H9 (cell line): Measurements from ENCODE around the gene ADAM20. TPM values are rescaled to one million over a fixed set of nuclear protein-coding genes. Genes with fewer than 3 reads are reported as not detected.

Source experiments
- DNase-seq: peaks from one replicate; pipeline ENCODE4 v3.0.0-alpha.2; 2017
- H2AFZ ChIP-seq: one replicate; pipeline ENCODE4 v1.6.1; 2013; ENCODE audit warnings: mild to moderate bottlenecking, low read length, control low read depth, moderate library complexity
- H2AK5ac ChIP-seq: 2 replicates; pipeline ENCODE4 v1.6.1; 2013; ENCODE audit warnings: low read length, control low read depth, mixed read lengths; ENCODE audit not compliant: insufficient read length
- H2BK120ac ChIP-seq: one replicate; pipeline ENCODE4 v1.6.1; 2013; ENCODE audit warnings: low read depth, mild to moderate bottlenecking, low read length, control low read depth, inconsistent platforms; ENCODE audit not compliant: poor library complexity, severe bottlenecking
- H2BK12ac ChIP-seq: 2 replicates; pipeline ENCODE4 v1.6.1; 2013; ENCODE audit warnings: low read length, control low read depth, mixed read lengths, low read depth; ENCODE audit not compliant: insufficient read length
- H2BK15ac ChIP-seq: 2 replicates; pipeline ENCODE4 v1.6.1; 2013; ENCODE audit warnings: low read depth, low read length, control low read depth
- H2BK20ac ChIP-seq: one replicate; pipeline ENCODE4 v1.6.1; 2013; ENCODE audit warnings: low read depth, mild to moderate bottlenecking, low read length, control low read depth, inconsistent platforms; ENCODE audit not compliant: poor library complexity, severe bottlenecking
- H2BK5ac ChIP-seq: 2 replicates; pipeline ENCODE4 v1.6.1; 2013; ENCODE audit warnings: low read length, control low read depth, mixed read lengths; ENCODE audit not compliant: insufficient read length
- H3K14ac ChIP-seq: 2 replicates; pipeline ENCODE4 v1.6.1; 2013; ENCODE audit warnings: low read length, control low read depth; ENCODE audit not compliant: insufficient read depth
- H3K18ac ChIP-seq: 2 replicates; pipeline ENCODE4 v1.6.1; 2013; ENCODE audit warnings: low read depth, mild to moderate bottlenecking, mixed read lengths, low read length, control low read depth; ENCODE audit not compliant: insufficient read length
- H3K23ac ChIP-seq: 2 replicates; pipeline ENCODE4 v1.6.1; 2013; ENCODE audit warnings: low read length, control low read depth, mixed read lengths, low read depth; ENCODE audit not compliant: insufficient read length
- H3K23me2 ChIP-seq: 2 replicates; pipeline ENCODE4 v1.6.1; 2013; ENCODE audit warnings: low read depth, mild to moderate bottlenecking, mixed read lengths, low read length, control low read depth; ENCODE audit not compliant: insufficient read length, poor library complexity, severe bottlenecking
- H3K27ac ChIP-seq: 2 replicates; pipeline ENCODE4 v1.5.1; 2013; ENCODE audit warnings: low read length, control low read depth, mixed read lengths, low read depth; ENCODE audit not compliant: insufficient read length
- H3K27me3 ChIP-seq: 2 replicates; pipeline ENCODE4 v1.6.1; 2013; ENCODE audit warnings: low read length, control low read depth, inconsistent platforms; ENCODE audit not compliant: insufficient read depth
- H3K4ac ChIP-seq: 2 replicates; pipeline ENCODE4 v1.6.1; 2013; ENCODE audit warnings: low read depth, mild to moderate bottlenecking, control low read depth, inconsistent platforms, low read length, moderate library complexity
- H3K4me1 ChIP-seq: 2 replicates; pipeline ENCODE4 v1.6.1; 2013; ENCODE audit warnings: low read length, control low read depth, inconsistent platforms; ENCODE audit not compliant: insufficient read depth
- H3K4me2 ChIP-seq: 2 replicates; pipeline ENCODE4 v1.6.1; 2013; ENCODE audit warnings: low read length, control low read depth, mixed read lengths; ENCODE audit not compliant: insufficient read length, insufficient read depth
- H3K56ac ChIP-seq: 2 replicates; pipeline ENCODE4 v1.6.1; 2013; ENCODE audit warnings: low read depth, mild to moderate bottlenecking, mixed read lengths, low read length, control low read depth; ENCODE audit not compliant: insufficient read length
- H3K79me1 ChIP-seq: 2 replicates; pipeline ENCODE4 v1.6.1; 2013; ENCODE audit warnings: low read depth, mild to moderate bottlenecking, moderate library complexity, low read length, control low read depth, inconsistent platforms; ENCODE audit not compliant: insufficient read depth, poor library complexity, severe bottlenecking
- H3K79me2 ChIP-seq: 2 replicates; pipeline ENCODE4 v1.6.1; 2013; ENCODE audit warnings: low read length, control low read depth, inconsistent platforms; ENCODE audit not compliant: insufficient read depth
- H3K9ac ChIP-seq: 2 replicates; pipeline ENCODE4 v1.6.1; 2013; ENCODE audit warnings: low read length, control low read depth, mixed read lengths; ENCODE audit not compliant: insufficient read length; ENCODE audit errors: extremely low read depth
- H3K9me3 ChIP-seq: one replicate; pipeline ENCODE4 v1.6.1; 2013; ENCODE audit warnings: low read depth, low read length, inconsistent platforms; ENCODE audit not compliant: control insufficient read depth
- H3T11ph ChIP-seq: one replicate; pipeline ENCODE4 v1.6.1; 2013; ENCODE audit warnings: mild to moderate bottlenecking, low read length, control low read depth, inconsistent platforms
- H4K20me1 ChIP-seq: one replicate; pipeline ENCODE4 v1.6.1; 2013; ENCODE audit not compliant: control insufficient read depth, insufficient read length, insufficient read depth
- H4K5ac ChIP-seq: 2 replicates; pipeline ENCODE4 v1.6.1; 2013; ENCODE audit warnings: low read depth, mild to moderate bottlenecking, mixed read lengths, low read length, control low read depth; ENCODE audit not compliant: insufficient read length
- H4K8ac ChIP-seq: replicated peaks from 2 replicates; pipeline ENCODE4 v1.6.1; 2013; ENCODE audit warnings: low read length, control low read depth, mixed read lengths, low read depth; ENCODE audit not compliant: insufficient read length
- H4K91ac ChIP-seq: 2 replicates; pipeline ENCODE4 v1.6.1; 2013; ENCODE audit warnings: low read depth, mild to moderate bottlenecking, moderate library complexity, mixed read lengths, low read length, control low read depth; ENCODE audit not compliant: insufficient read length
- H3K27ac Mint-ChIP-seq, 3 experiments: 2 replicates in 2 of 3; 3 replicates in 1 of 3; pipeline ENCODE4 v1.8.0; 2020 to 2021; ENCODE audit warnings: mixed read lengths in 3 of 3, mild to moderate bottlenecking in 1 of 3, moderate library complexity in 1 of 3
- H3K27me3 Mint-ChIP-seq: 2 replicates; pipeline ENCODE4 v1.8.0; 2021; ENCODE audit warnings: low read depth, mild to moderate bottlenecking, moderate library complexity, mixed read lengths
- H3K36me3 Mint-ChIP-seq, 3 experiments: 2 replicates in 2 of 3; 3 replicates in 1 of 3; pipeline ENCODE4 v1.8.0; 2020 to 2021; ENCODE audit warnings: low read depth in 3 of 3, mixed read lengths in 3 of 3; ENCODE audit not compliant: insufficient read depth in 1 of 3
- H3K4me1 Mint-ChIP-seq, 2 experiments: 2 replicates each; pipeline ENCODE4 v1.8.0; 2020; ENCODE audit warnings: mixed read lengths in 2 of 2
- H3K4me3 Mint-ChIP-seq, 2 experiments: 2 replicates in 1 of 2; 3 replicates in 1 of 2; pipeline ENCODE4 v1.8.0; 2020 to 2021; ENCODE audit warnings: mild to moderate bottlenecking in 2 of 2, mixed read lengths in 2 of 2, moderate library complexity in 1 of 2
- H3K9me3 Mint-ChIP-seq, 2 experiments: 2 replicates in 1 of 2; 3 replicates in 1 of 2; pipeline ENCODE4 v1.8.0; 2020; ENCODE audit warnings: mild to moderate bottlenecking in 2 of 2, mixed read lengths in 2 of 2, moderate library complexity in 1 of 2
- whole genome bisulfite sequencing: extraction: QIAGEN DNeasy Blood & Tissue Kit; methylation state at CpG from one replicate; pipeline ENCODE4 v1.1.7; 2013; ENCODE audit warnings: missing lambda C conversion rate, low lambda C conversion rate, mixed read lengths; ENCODE audit not compliant: insufficient read length; ENCODE audit errors: extremely low coverage; 5-methylcytosine and 5-hydroxymethylcytosine counted together
- total RNA-seq: library from RNA; stranded (reverse); gene quantifications from 2 replicates; pipeline ENCODE4 v1.2.1, GENCODE V29; 2021
- TF ChIP-seq, protein P1 (sequence below): fragments of 200-600 bp; sonication (generic); conservative IDR thresholded peaks from 3 replicates; pipeline ENCODE4 v1.8.0; 2021; ENCODE audit warnings: antibody characterized with exemption, mild to moderate bottlenecking

ADAM20 gene
- total RNA-seq, 1 experiment from 2014 or later, result 0.28 TPM

DNA sequence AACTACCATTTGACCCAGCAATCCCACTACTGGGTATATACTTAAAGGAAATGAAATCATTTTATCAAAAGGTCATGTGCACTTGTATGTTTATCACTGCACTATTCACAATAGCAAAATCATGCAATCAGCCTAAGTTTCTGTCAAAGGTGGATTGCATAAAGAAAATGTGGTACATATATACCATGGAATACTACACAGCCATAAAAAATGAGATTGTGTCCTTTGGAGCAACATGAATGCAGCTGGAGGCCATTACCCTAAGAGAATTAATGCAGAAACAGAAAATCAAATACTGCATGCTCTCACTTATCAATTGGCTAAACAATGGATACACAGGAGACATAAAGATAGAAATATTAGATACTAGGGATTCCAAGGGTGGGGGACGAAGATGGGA is 38.2 kb upstream of the ADAM20 start:
- no CpG with 5 or more reads among the region's 1 CpG for WGBS
- Histone ChIP-seq H4K5ac (no peak overlapping the region), H2BK120ac (no peak overlapping the region), H3K23ac (no peak overlapping the region), H3K4me1 (no peaks in the 10 kb centered on the region), H2BK12ac (no peak overlapping the region), H2BK15ac (no peak overlapping the region), H3K27ac (no peak overlapping the region), H3K4me2 (no peak overlapping the region), H3K9ac (no peak overlapping the region), H2BK20ac (no peak overlapping the region), H3K56ac (no peak overlapping the region), H3K14ac (no peak overlapping the region), H3K4ac (no peak overlapping the region), H2AFZ (no peak overlapping the region), H4K20me1 (no peaks in the 10 kb centered on the region), H3K27me3 (no peaks in the 10 kb centered on the region), H3K9me3 (no peaks in the 10 kb centered on the region), H3K18ac (no peak overlapping the region), H2BK5ac (no peak overlapping the region), H3K23me2 (no peaks in the 10 kb centered on the region), H3K79me1 (no peaks in the 10 kb centered on the region), H3K79me2 (no peaks in the 10 kb centered on the region), H4K91ac (no peak overlapping the region), H3T11ph (no peak overlapping the region), H2AK5ac (no peak overlapping the region), H4K8ac (no peak overlapping the region)
- Mint-ChIP-seq H3K36me3 (peaks cover 5 to 25% (median 15%) of the 10 kb centered on the region in 3 experiments; a peak in 6 of 7 replicates), H3K27me3 (no peaks in the 10 kb centered on the region), H3K27ac (no peak overlapping the region), H3K4me3 (no peak overlapping the region), H3K9me3 (no peaks in the 10 kb centered on the region; a peak in 1 of 5 replicates), H3K4me1 (peaks cover 17 to 31% of the 10 kb centered on the region in 2 experiments)
- no peak for DNase-seq
- TF ChIP-seq, protein P1, sequence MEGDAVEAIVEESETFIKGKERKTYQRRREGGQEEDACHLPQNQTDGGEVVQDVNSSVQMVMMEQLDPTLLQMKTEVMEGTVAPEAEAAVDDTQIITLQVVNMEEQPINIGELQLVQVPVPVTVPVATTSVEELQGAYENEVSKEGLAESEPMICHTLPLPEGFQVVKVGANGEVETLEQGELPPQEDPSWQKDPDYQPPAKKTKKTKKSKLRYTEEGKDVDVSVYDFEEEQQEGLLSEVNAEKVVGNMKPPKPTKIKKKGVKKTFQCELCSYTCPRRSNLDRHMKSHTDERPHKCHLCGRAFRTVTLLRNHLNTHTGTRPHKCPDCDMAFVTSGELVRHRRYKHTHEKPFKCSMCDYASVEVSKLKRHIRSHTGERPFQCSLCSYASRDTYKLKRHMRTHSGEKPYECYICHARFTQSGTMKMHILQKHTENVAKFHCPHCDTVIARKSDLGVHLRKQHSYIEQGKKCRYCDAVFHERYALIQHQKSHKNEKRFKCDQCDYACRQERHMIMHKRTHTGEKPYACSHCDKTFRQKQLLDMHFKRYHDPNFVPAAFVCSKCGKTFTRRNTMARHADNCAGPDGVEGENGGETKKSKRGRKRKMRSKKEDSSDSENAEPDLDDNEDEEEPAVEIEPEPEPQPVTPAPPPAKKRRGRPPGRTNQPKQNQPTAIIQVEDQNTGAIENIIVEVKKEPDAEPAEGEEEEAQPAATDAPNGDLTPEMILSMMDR, result no peak
